Liver (tissue), 9 donors: ENCODE results near the gene METRN. TPM values are rescaled to one million over a fixed set of nuclear protein-coding genes. Genes with fewer than 3 reads are reported as not detected.

Experiments
- DNase-seq: peaks from one replicate; pipeline ENCODE4 v3.0.0-alpha.2; 2017; ENCODE audit warnings: low spot score
- H3K27ac ChIP-seq, 2 donors: one replicate each; pipeline ENCODE4 v1.7.0; 2013; ENCODE audit warnings: inconsistent platforms in 2 of 2, low read length in 2 of 2, control low read depth in 1 of 2, low read depth in 1 of 2, mild to moderate bottlenecking in 1 of 2
- H3K27me3 ChIP-seq, 4 donors: one replicate each; pipeline versions ENCODE4 v1.6.1 to v1.7.0; 2013; ENCODE audit warnings: low read length in 3 of 4, inconsistent platforms in 1 of 4, mild to moderate bottlenecking in 1 of 4, moderate library complexity in 1 of 4; ENCODE audit not compliant: control insufficient read depth in 4 of 4, insufficient read depth in 4 of 4
- H3K36me3 ChIP-seq, 4 donors: one replicate each; pipeline versions ENCODE4 v1.6.1 to v1.7.0; 2013; ENCODE audit warnings: low read length in 3 of 4, mild to moderate bottlenecking in 3 of 4, low read depth in 1 of 4, moderate library complexity in 1 of 4; ENCODE audit not compliant: control insufficient read depth in 4 of 4, insufficient read depth in 3 of 4
- H3K4me1 ChIP-seq, 4 donors: one replicate each; pipeline versions ENCODE4 v1.6.1 to v1.7.0; 2013; ENCODE audit warnings: low read length in 3 of 4, mild to moderate bottlenecking in 3 of 4, moderate library complexity in 1 of 4; ENCODE audit not compliant: control insufficient read depth in 4 of 4, insufficient read depth in 4 of 4
- H3K4me3 ChIP-seq, 3 donors: one replicate each; pipeline versions ENCODE4 v1.6.1 to v1.7.0; 2013; ENCODE audit warnings: low read length in 3 of 3, control low read depth in 1 of 3, low read depth in 1 of 3, mild to moderate bottlenecking in 1 of 3
- H3K9ac ChIP-seq, 2 donors: one replicate each; pipeline ENCODE4 v1.7.0; 2013; ENCODE audit warnings: low read length in 2 of 2, mild to moderate bottlenecking in 2 of 2, moderate library complexity in 2 of 2, control low read depth in 1 of 2, low read depth in 1 of 2
- H3K9me3 ChIP-seq, 4 donors: one replicate each; pipeline versions ENCODE4 v1.6.1 to v1.7.0; 2013; ENCODE audit warnings: low read length in 3 of 4; ENCODE audit not compliant: control insufficient read depth in 4 of 4
- ATF3 ChIP-seq: IDR thresholded peaks from 2 replicates; pipeline ENCODE4 v1.6.1; 2016; ENCODE audit warnings: antibody characterized with exemption
- CTCF ChIP-seq: fragments of 150-350 bp; IDR thresholded peaks from 2 replicates; pipeline ENCODE4 v1.5.1; 2017; ENCODE audit warnings: improper control_type of control experiment, low read depth, low read length; ENCODE audit not compliant: missing input control
- FOXA1 ChIP-seq: IDR thresholded peaks from 2 replicates; pipeline ENCODE4 v1.6.1; 2016; ENCODE audit warnings: antibody characterized with exemption
- FOXA2 ChIP-seq: IDR thresholded peaks from 2 replicates; pipeline ENCODE4 v1.6.1; 2016; ENCODE audit warnings: antibody characterized with exemption
- GABPA ChIP-seq, 2 donors: IDR thresholded peaks in 1 of 2; conservative IDR thresholded peaks in 1 of 2; 2 replicates each; pipeline ENCODE4 v1.6.1; 2016; ENCODE audit warnings: antibody characterized with exemption in 2 of 2, mild to moderate bottlenecking in 1 of 2, moderate library complexity in 1 of 2
- HNF4G ChIP-seq: IDR thresholded peaks from 2 replicates; pipeline ENCODE4 v1.6.1; 2016; ENCODE audit warnings: antibody characterized with exemption
- JUND ChIP-seq, 2 donors: IDR thresholded peaks; 2 replicates each; pipeline ENCODE4 v1.6.1; 2016; ENCODE audit warnings: antibody characterized with exemption in 2 of 2
- NR2F2 ChIP-seq: IDR thresholded peaks from 2 replicates; pipeline ENCODE4 v1.6.1; 2016; ENCODE audit warnings: antibody characterized with exemption
- RAD21 ChIP-seq, 2 donors: IDR thresholded peaks; 2 replicates each; pipeline ENCODE4 v1.6.1; 2016; ENCODE audit warnings: antibody characterized with exemption in 2 of 2, mild to moderate bottlenecking in 2 of 2
- RXRA ChIP-seq, 2 donors: IDR thresholded peaks; 2 replicates each; pipeline ENCODE4 v1.6.1; 2017 to 2018; ENCODE audit warnings: antibody characterized with exemption in 2 of 2, mild to moderate bottlenecking in 1 of 2
- SP1 ChIP-seq: IDR thresholded peaks from 2 replicates; pipeline ENCODE4 v1.6.1; 2018; ENCODE audit warnings: antibody characterized with exemption, mild to moderate bottlenecking
- TAF1 ChIP-seq: conservative IDR thresholded peaks from 2 replicates; pipeline ENCODE4 v1.6.1; 2016; ENCODE audit warnings: antibody characterized with exemption, mild to moderate bottlenecking
- YY1 ChIP-seq: IDR thresholded peaks from 2 replicates; pipeline ENCODE4 v1.6.1; 2016; ENCODE audit warnings: antibody characterized with exemption, mild to moderate bottlenecking
- WGBS: extraction: QIAGEN DNeasy Blood & Tissue Kit; methylation state at CpG from one replicate; pipeline ENCODE4 v1.1.7; 2013; 5-methylcytosine and 5-hydroxymethylcytosine counted together
- polyA plus RNA-seq, 2 donors: library from polyadenylated mRNA; stranded (reverse) in 1 of 2; unstranded in 1 of 2; fragments of 200-250 nt in 1 of 2; fragments of >200 nt in 1 of 2; fragmentation: Nextera tagmentation in 1 of 2; extraction: Ambion mirVana in 1 of 2; gene quantifications; one replicate each; pipeline versions ENCODE4 v1.2.1 to v1.2.3, GENCODE V29; 2013 to 2015
- total RNA-seq, 2 donors: library from RNA; depleted of rRNA; stranded (reverse); fragments of >200 nt; gene quantifications; one replicate each; pipeline ENCODE4 v1.2.3, GENCODE V29; 2014
- TF ChIP-seq, protein P1 (sequence below): IDR thresholded peaks from 2 replicates; pipeline ENCODE4 v1.6.1; 2016; ENCODE audit warnings: antibody characterized with exemption
- TF ChIP-seq, protein P2 (sequence below): IDR thresholded peaks from 2 replicates; pipeline ENCODE4 v1.6.1; 2016; ENCODE audit warnings: antibody characterized with exemption, mild to moderate bottlenecking
- TF ChIP-seq, protein P3 (sequence below): IDR thresholded peaks from 2 replicates; pipeline ENCODE4 v1.6.1; 2016; ENCODE audit warnings: antibody characterized with exemption
- donor health status: healthy.
- donor health status: healthy.
- donor health status: healthy.
- donor health status: healthy.
- donor health status: healthy.

The METRN gene
- total and polyA plus RNA-seq, 4 donors, result 4.6 to 22.9 (median 7.1) TPM

- TF ChIP-seq, protein P1, sequence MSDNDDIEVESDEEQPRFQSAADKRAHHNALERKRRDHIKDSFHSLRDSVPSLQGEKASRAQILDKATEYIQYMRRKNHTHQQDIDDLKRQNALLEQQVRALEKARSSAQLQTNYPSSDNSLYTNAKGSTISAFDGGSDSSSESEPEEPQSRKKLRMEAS, result no peak
- TF ChIP-seq GABPA (IDR thresholded peaks at IDR 0.05 in 1 of 2, conservative IDR thresholded peaks at IDR 0.05 in 1 of 2), result no peak
- no peak for TF ChIP-seq NR2F2
- TF ChIP-seq HNF4G, result no peak
- TF ChIP-seq RXRA (IDR thresholded peaks at IDR 0.05), result no peak
- no peak for TF ChIP-seq RAD21 (IDR thresholded peaks at IDR 0.05)
- TF ChIP-seq YY1, result no peak
- no peak for TF ChIP-seq ATF3
- no peak for TF ChIP-seq FOXA1
- TF ChIP-seq FOXA2, result no peak
- no peak for TF ChIP-seq TAF1
Measured at GRCh38 chr16:762595-763268, 47.8 kb downstream of the METRN start (continued).

DNA sequence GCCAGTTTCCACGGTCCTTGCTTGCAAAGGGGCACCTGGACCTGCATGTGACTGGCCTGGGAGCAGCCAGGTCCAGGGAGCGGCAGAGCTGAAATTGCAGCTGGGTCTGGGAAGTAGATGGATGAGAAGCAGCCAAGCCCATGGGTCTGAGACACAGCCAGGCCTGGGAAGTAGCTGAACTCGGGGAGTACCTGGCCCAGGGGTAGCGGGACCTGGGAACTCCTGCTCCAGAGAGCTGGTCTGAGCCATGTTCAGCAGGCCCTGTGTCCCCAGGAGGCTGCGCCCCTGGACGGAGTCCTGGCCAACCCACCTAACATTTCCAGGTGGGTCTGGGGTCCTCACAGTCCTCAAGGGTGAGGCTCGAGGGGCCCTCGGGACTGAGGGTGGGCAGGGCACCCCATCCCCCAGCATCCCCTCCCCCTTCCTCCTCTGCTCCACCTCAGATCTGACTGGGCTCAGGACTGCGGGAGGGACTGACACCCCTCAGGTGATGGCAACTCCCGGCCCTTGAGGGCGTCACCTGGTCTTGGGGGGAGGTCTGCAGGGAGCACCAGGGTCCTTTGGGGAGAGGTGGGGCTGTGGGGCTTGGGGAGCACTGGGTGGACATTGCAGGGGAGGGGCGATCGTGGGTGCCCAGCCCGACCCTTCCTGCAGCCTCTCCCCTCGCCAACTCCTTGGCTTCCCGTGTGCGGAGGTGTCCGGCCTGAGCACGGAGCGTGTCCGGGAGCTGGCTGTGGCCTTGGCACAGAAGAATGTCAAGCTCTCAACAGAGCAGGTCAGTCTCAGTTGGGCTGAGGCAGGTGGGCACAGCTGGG, 48.7 kb downstream of the METRN start:
- Histone ChIP-seq H3K36me3 (no peaks in the 10 kb centered on the region), H3K4me3 (no peak overlapping the region), H3K9me3 (no peaks in the 10 kb centered on the region), H3K9ac (no peak overlapping the region), H3K4me1 (peaks cover 0 to 1% (median 0%) of the 10 kb centered on the region in 4 donors), H3K27me3 (no peaks in the 10 kb centered on the region), H3K27ac (no peak overlapping the region)
- 75% methylated on average over 21 of the region's 21 CpGs for WGBS
- TF ChIP-seq YY1 (no peak), CTCF (no peak), GABPA (IDR thresholded peaks at IDR 0.05 in 1 of 2, conservative IDR thresholded peaks at IDR 0.05 in 1 of 2) (no peak), RAD21 (IDR thresholded peaks at IDR 0.05) (no peak), RXRA (IDR thresholded peaks at IDR 0.05) (no peak), HNF4G (no peak), NR2F2 (no peak), TAF1 (no peak), SP1 (no peak), JUND (IDR thresholded peaks at IDR 0.05) (no peak), FOXA2 (no peak), ATF3 (no peak), FOXA1 (no peak)
- TF ChIP-seq, protein P2, sequence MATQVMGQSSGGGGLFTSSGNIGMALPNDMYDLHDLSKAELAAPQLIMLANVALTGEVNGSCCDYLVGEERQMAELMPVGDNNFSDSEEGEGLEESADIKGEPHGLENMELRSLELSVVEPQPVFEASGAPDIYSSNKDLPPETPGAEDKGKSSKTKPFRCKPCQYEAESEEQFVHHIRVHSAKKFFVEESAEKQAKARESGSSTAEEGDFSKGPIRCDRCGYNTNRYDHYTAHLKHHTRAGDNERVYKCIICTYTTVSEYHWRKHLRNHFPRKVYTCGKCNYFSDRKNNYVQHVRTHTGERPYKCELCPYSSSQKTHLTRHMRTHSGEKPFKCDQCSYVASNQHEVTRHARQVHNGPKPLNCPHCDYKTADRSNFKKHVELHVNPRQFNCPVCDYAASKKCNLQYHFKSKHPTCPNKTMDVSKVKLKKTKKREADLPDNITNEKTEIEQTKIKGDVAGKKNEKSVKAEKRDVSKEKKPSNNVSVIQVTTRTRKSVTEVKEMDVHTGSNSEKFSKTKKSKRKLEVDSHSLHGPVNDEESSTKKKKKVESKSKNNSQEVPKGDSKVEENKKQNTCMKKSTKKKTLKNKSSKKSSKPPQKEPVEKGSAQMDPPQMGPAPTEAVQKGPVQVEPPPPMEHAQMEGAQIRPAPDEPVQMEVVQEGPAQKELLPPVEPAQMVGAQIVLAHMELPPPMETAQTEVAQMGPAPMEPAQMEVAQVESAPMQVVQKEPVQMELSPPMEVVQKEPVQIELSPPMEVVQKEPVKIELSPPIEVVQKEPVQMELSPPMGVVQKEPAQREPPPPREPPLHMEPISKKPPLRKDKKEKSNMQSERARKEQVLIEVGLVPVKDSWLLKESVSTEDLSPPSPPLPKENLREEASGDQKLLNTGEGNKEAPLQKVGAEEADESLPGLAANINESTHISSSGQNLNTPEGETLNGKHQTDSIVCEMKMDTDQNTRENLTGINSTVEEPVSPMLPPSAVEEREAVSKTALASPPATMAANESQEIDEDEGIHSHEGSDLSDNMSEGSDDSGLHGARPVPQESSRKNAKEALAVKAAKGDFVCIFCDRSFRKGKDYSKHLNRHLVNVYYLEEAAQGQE, result no peak
- TF ChIP-seq, protein P1, result no peak
- TF ChIP-seq, protein P3, sequence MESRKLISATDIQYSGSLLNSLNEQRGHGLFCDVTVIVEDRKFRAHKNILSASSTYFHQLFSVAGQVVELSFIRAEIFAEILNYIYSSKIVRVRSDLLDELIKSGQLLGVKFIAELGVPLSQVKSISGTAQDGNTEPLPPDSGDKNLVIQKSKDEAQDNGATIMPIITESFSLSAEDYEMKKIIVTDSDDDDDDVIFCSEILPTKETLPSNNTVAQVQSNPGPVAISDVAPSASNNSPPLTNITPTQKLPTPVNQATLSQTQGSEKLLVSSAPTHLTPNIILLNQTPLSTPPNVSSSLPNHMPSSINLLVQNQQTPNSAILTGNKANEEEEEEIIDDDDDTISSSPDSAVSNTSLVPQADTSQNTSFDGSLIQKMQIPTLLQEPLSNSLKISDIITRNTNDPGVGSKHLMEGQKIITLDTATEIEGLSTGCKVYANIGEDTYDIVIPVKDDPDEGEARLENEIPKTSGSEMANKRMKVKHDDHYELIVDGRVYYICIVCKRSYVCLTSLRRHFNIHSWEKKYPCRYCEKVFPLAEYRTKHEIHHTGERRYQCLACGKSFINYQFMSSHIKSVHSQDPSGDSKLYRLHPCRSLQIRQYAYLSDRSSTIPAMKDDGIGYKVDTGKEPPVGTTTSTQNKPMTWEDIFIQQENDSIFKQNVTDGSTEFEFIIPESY, result no peak
- no peak for DNase-seq
